Measurements from ENCODE around the gene PPP2R3B.

PPP2R3B gene

GRCh38 chrX:431492-432111, 44.9 kb upstream of the PPP2R3B start:
- Histone ChIP-seq H3K4me3 (no peak overlapping the region), H3K27me3 (peaks cover 0 to 24% of the 10 kb centered on the region in 2 donors), H3K9me3 (no peaks in the 10 kb centered on the region), H3K36me3 (no peaks in the 10 kb centered on the region), H3K4me1 (peaks cover 0 to 7% (median 3%) of the 10 kb centered on the region in 4 donors), H3K27ac (no peak overlapping the region)
- intact Hi-C loops (cut with DNase I; ENCODE audit: low total_unique reads): no loop called here
- DNase-seq: no peak
- no peak for TF ChIP-seq CTCF (IDR thresholded peaks at IDR 0.05)

- no peak for TF ChIP-seq CTCF (IDR thresholded peaks at IDR 0.05)
- Histone ChIP-seq H3K4me3 (no peak overlapping the region), H3K27me3 (peaks cover 0 to 28% of the 10 kb centered on the region in 2 donors), H3K27ac (no peak overlapping the region), H3K9me3 (no peaks in the 10 kb centered on the region), H3K4me1 (peaks cover 0 to 7% (median 3%) of the 10 kb centered on the region in 4 donors), H3K36me3 (no peaks in the 10 kb centered on the region)
- no peak for DNase-seq
- intact Hi-C loops (cut with DNase I; ENCODE audit: low total_unique reads): no loop called here
These were observed 44.3 kb upstream of the PPP2R3B start for GRCh38 chrX:431056-431455.

- no peak for DNase-seq
- no peak overlapping the region for H3K4me3 ChIP-seq
- H3K27me3 ChIP-seq: peaks cover 0 to 38% of the 10 kb centered on the region in 2 donors
- H3K36me3 ChIP-seq: no peaks in the 10 kb centered on the region
- H3K4me1 ChIP-seq: peaks cover 0 to 7% (median 3%) of the 10 kb centered on the region in 4 donors
- no peak for TF ChIP-seq CTCF (IDR thresholded peaks at IDR 0.05)
- H3K9me3 ChIP-seq: no peaks in the 10 kb centered on the region
- intact Hi-C loops (cut with DNase I; ENCODE audit: low total_unique reads): no loop called here
- H3K27ac ChIP-seq: no peak overlapping the region
These were observed 42.6 kb upstream of the PPP2R3B start for GRCh38 chrX:429266-429825.

GRCh38 chrX:427812-428725, 41.4 kb upstream of the PPP2R3B start:
- no peak for TF ChIP-seq CTCF (IDR thresholded peaks at IDR 0.05)
- no peaks in the 10 kb centered on the region for H3K36me3 ChIP-seq
- H3K9me3 ChIP-seq: no peaks in the 10 kb centered on the region
- peaks cover 0 to 7% (median 3%) of the 10 kb centered on the region in 4 donors for H3K4me1 ChIP-seq
- DNase-seq: no peak
- no peak overlapping the region for H3K27ac ChIP-seq
- no peak overlapping the region for H3K4me3 ChIP-seq
- H3K27me3 ChIP-seq: peaks cover 0 to 38% of the 10 kb centered on the region in 2 donors
- intact Hi-C loops (cut with DNase I; ENCODE audit: low total_unique reads): no loop called here

GRCh38 chrX:426881-427280, 40.2 kb upstream of the PPP2R3B start:
- intact Hi-C loops (cut with DNase I; ENCODE audit: low total_unique reads): no loop called here
- no peak for DNase-seq

More at GRCh38 chrX:426881-427280, 40.2 kb upstream of the PPP2R3B start:
- H3K27ac ChIP-seq: no peak overlapping the region
- peaks cover 0 to 38% of the 10 kb centered on the region in 2 donors for H3K27me3 ChIP-seq
- H3K4me1 ChIP-seq: peaks cover 0 to 7% (median 3%) of the 10 kb centered on the region in 4 donors
- no peak overlapping the region for H3K4me3 ChIP-seq
- H3K36me3 ChIP-seq: no peaks in the 10 kb centered on the region
- no peak for TF ChIP-seq CTCF (IDR thresholded peaks at IDR 0.05)
- no peaks in the 10 kb centered on the region for H3K9me3 ChIP-seq

Measured in tibial artery (tissue), 4 donors.